HepG2 (cell line): ENCODE measurements around the gene SPHK1. TPM values are rescaled to one million over a fixed set of nuclear protein-coding genes. Genes with fewer than 3 reads are reported as not detected.

ENCODE experiments used
- DBP ChIP-seq: sonication (generic); formaldehyde crosslinking; IDR thresholded peaks from 2 replicates; pipeline ENCODE4 v1.4.0; 2020; ENCODE audit warnings: missing genetic modification reagents; ENCODE audit errors: not compliant biosample characterization
- FIP1L1 ChIP-seq: fragments of 200-400 bp; formaldehyde crosslinking; IDR thresholded peaks from 2 replicates; pipeline ENCODE4 v1.6.1; 2018; ENCODE audit warnings: low read depth, mild to moderate bottlenecking, low read length, moderate library complexity, borderline replicate concordance; ENCODE audit not compliant: insufficient read depth
- HOXA9 ChIP-seq: sonication (generic); formaldehyde crosslinking; IDR thresholded peaks from 2 replicates; pipeline ENCODE4 v1.8.1; 2022; ENCODE audit warnings: missing genetic modification reagents, mild to moderate bottlenecking, moderate library complexity, borderline replicate concordance
- KAT8 ChIP-seq: IDR thresholded peaks from 2 replicates; pipeline ENCODE4 v1.6.1; 2016; ENCODE audit warnings: missing genetic modification reagents, missing compliant biosample characterization
- POGK ChIP-seq: sonication (generic); formaldehyde crosslinking; conservative IDR thresholded peaks from 2 replicates; pipeline ENCODE4 v1.8.0; 2022; ENCODE audit warnings: mild to moderate bottlenecking, moderate library complexity, missing genetic modification reagents
- REXO4 ChIP-seq: sonication (generic); formaldehyde crosslinking; IDR thresholded peaks from 2 replicates; pipeline ENCODE4 v1.8.0; 2022; ENCODE audit warnings: missing genetic modification reagents, mild to moderate bottlenecking, borderline replicate concordance
- SALL2 ChIP-seq: sonication (generic); formaldehyde crosslinking; IDR thresholded peaks from 2 replicates; pipeline ENCODE4 v1.8.1; 2023; ENCODE audit warnings: mild to moderate bottlenecking, missing genetic modification reagents, inconsistent platforms
- SP1 ChIP-seq, 2 experiments: fragments of 450-650 bp in 1 of 2; sonication (generic) in 1 of 2; formaldehyde crosslinking in 1 of 2; IDR thresholded peaks; 2 replicates each; pipeline versions ENCODE4 v1.4.0 to v1.6.1; 2016 to 2020; ENCODE audit warnings: missing genetic modification reagents in 1 of 2
- ZNF3 ChIP-seq: IDR thresholded peaks from 2 replicates; pipeline ENCODE4 v1.7.0; 2017; ENCODE audit warnings: inconsistent platforms
- ZNF460 ChIP-seq: sonication (generic); formaldehyde crosslinking; IDR thresholded peaks from 2 replicates; pipeline ENCODE4 v1.5.1; 2020; ENCODE audit warnings: missing genetic modification reagents, mild to moderate bottlenecking, borderline replicate concordance
- ZXDC ChIP-seq: sonication (generic); formaldehyde crosslinking; IDR thresholded peaks from 2 replicates; pipeline ENCODE4 v1.5.0; 2020; ENCODE audit warnings: mild to moderate bottlenecking, missing genetic modification reagents
- polyA plus RNA-seq, 8 experiments: library from polyadenylated mRNA; depleted of rRNA in 3 of 8; stranded (reverse) in 7 of 8; unstranded in 1 of 8; fragments of >200 nt; fragmentation: Illumina TruSeq in 4 of 8; extraction: Trizol in 4 of 8; gene quantifications; 2 replicates each; pipeline versions ENCODE4 v1.2.1 to v1.2.3, GENCODE V29; 2011 to 2016; ENCODE audit warnings: low read depth in 4 of 8, missing spikeins in 1 of 8, mixed read lengths in 1 of 8; ENCODE audit not compliant: insufficient read depth in 1 of 8
- total RNA-seq, 5 experiments: library from RNA; depleted of rRNA; stranded (reverse); fragments of >200 nt; fragmentation: Illumina TruSeq; extraction: Trizol; gene quantifications; 2 replicates each; pipeline ENCODE4 v1.2.3, GENCODE V29; 2016; ENCODE audit warnings: low read depth in 1 of 5
- TF ChIP-seq, protein P1 (sequence below), 2 experiments: sonication (generic) in 1 of 2; formaldehyde crosslinking in 1 of 2; IDR thresholded peaks; 2 replicates each; pipeline versions ENCODE4 v1.6.1 to v1.9.0; 2014 to 2022; ENCODE audit warnings: antibody characterized with exemption in 1 of 2, borderline replicate concordance in 1 of 2, inconsistent platforms in 1 of 2, low read depth in 1 of 2, missing genetic modification reagents in 1 of 2
- TF ChIP-seq, protein P2 (sequence below): sonication (generic); formaldehyde crosslinking; IDR thresholded peaks from 2 replicates; pipeline ENCODE4 v1.8.0; 2022; ENCODE audit warnings: low read depth, missing genetic modification reagents

Gene SPHK1
- total and polyA plus RNA-seq, 2 of the 13 experiments (the other 11 are each of a cell fraction or from before 2014, with no cell fraction given): 129 to 160 TPM

- TF ChIP-seq, protein P1, sequence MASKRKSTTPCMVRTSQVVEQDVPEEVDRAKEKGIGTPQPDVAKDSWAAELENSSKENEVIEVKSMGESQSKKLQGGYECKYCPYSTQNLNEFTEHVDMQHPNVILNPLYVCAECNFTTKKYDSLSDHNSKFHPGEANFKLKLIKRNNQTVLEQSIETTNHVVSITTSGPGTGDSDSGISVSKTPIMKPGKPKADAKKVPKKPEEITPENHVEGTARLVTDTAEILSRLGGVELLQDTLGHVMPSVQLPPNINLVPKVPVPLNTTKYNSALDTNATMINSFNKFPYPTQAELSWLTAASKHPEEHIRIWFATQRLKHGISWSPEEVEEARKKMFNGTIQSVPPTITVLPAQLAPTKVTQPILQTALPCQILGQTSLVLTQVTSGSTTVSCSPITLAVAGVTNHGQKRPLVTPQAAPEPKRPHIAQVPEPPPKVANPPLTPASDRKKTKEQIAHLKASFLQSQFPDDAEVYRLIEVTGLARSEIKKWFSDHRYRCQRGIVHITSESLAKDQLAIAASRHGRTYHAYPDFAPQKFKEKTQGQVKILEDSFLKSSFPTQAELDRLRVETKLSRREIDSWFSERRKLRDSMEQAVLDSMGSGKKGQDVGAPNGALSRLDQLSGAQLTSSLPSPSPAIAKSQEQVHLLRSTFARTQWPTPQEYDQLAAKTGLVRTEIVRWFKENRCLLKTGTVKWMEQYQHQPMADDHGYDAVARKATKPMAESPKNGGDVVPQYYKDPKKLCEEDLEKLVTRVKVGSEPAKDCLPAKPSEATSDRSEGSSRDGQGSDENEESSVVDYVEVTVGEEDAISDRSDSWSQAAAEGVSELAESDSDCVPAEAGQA (IDR thresholded peaks at IDR 0.05; ENCODE audit: low read depth): no peak
- TF ChIP-seq, protein P1 (CRISPR knock-in tag; IDR thresholded peaks at IDR 0.05; ENCODE audit: borderline replicate concordance): no peak; the same call in 1 of the 2 replicates
- no peak for TF ChIP-seq ZNF460 (CRISPR knock-in tag)
- TF ChIP-seq ZXDC (CRISPR knock-in tag): no peak
- TF ChIP-seq SALL2: peak; percentile 77; the same call in 1 of the 2 replicates
- TF ChIP-seq, protein P2, sequence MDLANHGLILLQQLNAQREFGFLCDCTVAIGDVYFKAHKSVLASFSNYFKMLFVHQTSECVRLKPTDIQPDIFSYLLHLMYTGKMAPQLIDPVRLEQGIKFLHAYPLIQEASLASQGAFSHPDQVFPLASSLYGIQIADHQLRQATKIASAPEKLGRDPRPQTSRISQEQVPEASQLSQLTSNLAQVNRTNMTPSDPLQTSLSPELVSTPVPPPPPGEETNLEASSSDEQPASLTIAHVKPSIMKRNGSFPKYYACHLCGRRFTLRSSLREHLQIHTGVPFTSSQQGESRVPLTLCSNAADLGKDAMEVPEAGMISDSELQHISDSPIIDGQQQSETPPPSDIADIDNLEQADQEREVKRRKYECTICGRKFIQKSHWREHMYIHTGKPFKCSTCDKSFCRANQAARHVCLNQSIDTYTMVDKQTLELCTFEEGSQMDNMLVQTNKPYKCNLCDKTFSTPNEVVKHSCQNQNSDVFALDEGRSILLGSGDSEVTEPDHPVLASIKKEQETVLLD (CRISPR knock-in tag): peak; percentile 72; the same call in 1 of the 2 replicates
- 0 out of 2 replicates have a peak, but pooled peaks have one; percentile 65 for TF ChIP-seq FIP1L1
- TF ChIP-seq HOXA9 (CRISPR knock-in tag): 0 out of 2 replicates have a peak, but pooled peaks have one; percentile 73
- TF ChIP-seq DBP: no peak
- TF ChIP-seq ZNF3 (CRISPR knock-in tag): peak; percentile 28; the same call in 1 of the 2 replicates
- TF ChIP-seq REXO4 (CRISPR knock-in tag): 0 out of 2 replicates have a peak, but pooled peaks have one; percentile 61
- TF ChIP-seq POGK (CRISPR knock-in tag): 0 out of 2 replicates have a peak, but pooled peaks have one; percentile 65
- TF ChIP-seq SP1 (IDR thresholded peaks at IDR 0.05): no peak
- TF ChIP-seq SP1 (CRISPR knock-in tag; IDR thresholded peaks at IDR 0.05): peak; percentile 49
- TF ChIP-seq KAT8 (CRISPR knock-in tag): no peak
These were observed at the start of gene SPHK1 (continued) for GRCh38 chr17:76384222-76384986.
